Neural cell (in vitro differentiated cells): Measurements from ENCODE around the gene RNF223. TPM values are rescaled to one million over a fixed set of nuclear protein-coding genes. Genes with fewer than 3 reads are reported as not detected.

ENCODE experiments used
- H2AFZ ChIP-seq: fragments of 200-600, 300-800 bp; sonication (generic), shearing (Covaris generic); 2 replicates; pipeline ENCODE4 v1.6.0; 2014; ENCODE audit warnings: low read depth, mild to moderate bottlenecking, antibody characterized with exemption, low read length, moderate library complexity
- H3F3A ChIP-seq: fragments of 200-600 bp; shearing (Covaris generic); 2 replicates; pipeline ENCODE4 v1.6.1; 2016; ENCODE audit warnings: mild to moderate bottlenecking, moderate library complexity, mixed read lengths, antibody characterized with exemption, low read length; ENCODE audit not compliant: insufficient read depth, poor library complexity, severe bottlenecking
- H3K27ac ChIP-seq: fragments of 200-600, 300-800 bp; sonication (generic), shearing (Covaris generic); 2 replicates; pipeline ENCODE4 v1.5.1; 2014; ENCODE audit warnings: mild to moderate bottlenecking, low read length, moderate library complexity
- H3K27me3 ChIP-seq: fragments of 300-800, 200-600 bp; sonication (generic), shearing (Covaris generic); 2 replicates; pipeline ENCODE4 v1.6.0; 2014; ENCODE audit warnings: mild to moderate bottlenecking, low read depth, low read length, moderate library complexity; ENCODE audit not compliant: insufficient read depth
- H3K36me3 ChIP-seq: fragments of 300-800, 200-600 bp; sonication (generic), shearing (Covaris generic); 2 replicates; pipeline ENCODE4 v1.5.1; 2014; ENCODE audit warnings: mild to moderate bottlenecking, antibody characterized with exemption, low read length, moderate library complexity; ENCODE audit not compliant: insufficient read depth
- H3K4me2 ChIP-seq: fragments of 300-800, 200-600 bp; sonication (generic), shearing (Covaris generic); 2 replicates; pipeline ENCODE4 v1.6.0; 2014; ENCODE audit warnings: mild to moderate bottlenecking, low read length
- H3K4me3 ChIP-seq: fragments of 300-800, 200-600 bp; sonication (generic), shearing (Covaris generic); 2 replicates; pipeline ENCODE4 v1.5.1; 2014; ENCODE audit warnings: mild to moderate bottlenecking, low read length, moderate library complexity
- H3K79me2 ChIP-seq: fragments of 200-600 bp; shearing (Covaris generic); replicated peaks from 2 replicates; pipeline ENCODE4 v1.6.0; 2014; ENCODE audit warnings: mild to moderate bottlenecking, low read length, moderate library complexity; ENCODE audit not compliant: insufficient read depth
- H3K9ac ChIP-seq: fragments of 300-800, 200-600 bp; sonication (generic), shearing (Covaris generic); 2 replicates; pipeline ENCODE4 v1.6.1; 2016; ENCODE audit warnings: mild to moderate bottlenecking, low read length, mixed read lengths
- H3K9me2 ChIP-seq: fragments of 200-600 bp; shearing (Covaris generic); 2 replicates; pipeline ENCODE4 v1.6.1; 2016; ENCODE audit warnings: mild to moderate bottlenecking, low read length, mixed read lengths; ENCODE audit not compliant: insufficient read depth
- H3K9me3 ChIP-seq: fragments of 200-600, 300-800 bp; sonication (generic), shearing (Covaris generic); 2 replicates; pipeline ENCODE4 v1.6.1; 2016; ENCODE audit warnings: mild to moderate bottlenecking, mixed run types, low read length, moderate library complexity, mixed read lengths
- H4K20me1 ChIP-seq: fragments of 200-600 bp; shearing (Covaris generic); 2 replicates; pipeline ENCODE4 v1.6.1; 2016; ENCODE audit warnings: mild to moderate bottlenecking, mixed run types; ENCODE audit not compliant: insufficient read depth
- CTCF ChIP-seq: fragments of 450-650 bp; IDR thresholded peaks from 2 replicates; pipeline ENCODE4 v1.5.1; 2014; ENCODE audit warnings: antibody characterized with exemption, mild to moderate bottlenecking, moderate library complexity; ENCODE audit not compliant: poor library complexity, severe bottlenecking
- EP300 ChIP-seq: fragments of 450-650 bp; conservative IDR thresholded peaks from 2 replicates; pipeline ENCODE4 v1.6.1; 2014; ENCODE audit warnings: antibody characterized with exemption, mild to moderate bottlenecking, moderate library complexity; ENCODE audit not compliant: poor library complexity, severe bottlenecking
- EZH2 ChIP-seq: fragments of 200-600, 300-800 bp; shearing (Covaris generic), sonication (generic); IDR thresholded peaks from 2 replicates; pipeline ENCODE4 v1.6.1; 2014; ENCODE audit warnings: antibody characterized with exemption, low read length, borderline replicate concordance, mild to moderate bottlenecking; ENCODE audit not compliant: insufficient read depth, poor library complexity, severe bottlenecking
- MXI1 ChIP-seq: fragments of 450-650 bp; conservative IDR thresholded peaks from 2 replicates; pipeline ENCODE4 v1.6.1; 2014; ENCODE audit warnings: antibody characterized with exemption, mild to moderate bottlenecking; ENCODE audit not compliant: poor library complexity, severe bottlenecking
- POLR2AphosphoS5 ChIP-seq: IDR thresholded peaks from 2 replicates; pipeline ENCODE4 v1.6.1; 2012
- RAD21 ChIP-seq: fragments of 450-650 bp; conservative IDR thresholded peaks from 2 replicates; pipeline ENCODE4 v1.6.1; 2014; ENCODE audit warnings: antibody characterized with exemption, mild to moderate bottlenecking, moderate library complexity
- REST ChIP-seq: IDR thresholded peaks from 2 replicates; pipeline ENCODE4 v1.6.1; 2012; ENCODE audit warnings: borderline replicate concordance
- SMC3 ChIP-seq: fragments of 450-650 bp; conservative IDR thresholded peaks from 2 replicates; pipeline ENCODE4 v1.6.1; 2014; ENCODE audit warnings: antibody characterized with exemption, mild to moderate bottlenecking, moderate library complexity; ENCODE audit not compliant: poor library complexity
- TAF1 ChIP-seq: IDR thresholded peaks from 2 replicates; pipeline ENCODE4 v1.6.1; 2012; ENCODE audit warnings: low read depth
- polyA plus RNA-seq: library from polyadenylated mRNA; depleted of rRNA; stranded (reverse); fragments of >200 nt; gene quantifications from 2 replicates; pipeline ENCODE4 v1.2.3, GENCODE V29; 2014

RNF223 gene
- polyA plus RNA-seq, 1 donor from 2014 or later: not detected

- Histone ChIP-seq H3K4me2 (no peak overlapping the region), H3K79me2 (no peaks in the 10 kb centered on the region), H3K4me3 (no peak overlapping the region), H3K9me2 (no peaks in the 10 kb centered on the region), H2AFZ (no peak overlapping the region), H3K9ac (no peak overlapping the region), H3K36me3 (no peaks in the 10 kb centered on the region), H3K9me3 (no peaks in the 10 kb centered on the region), H3K27ac (no peak overlapping the region), H3F3A (no peaks in the 10 kb centered on the region), H4K20me1 (no peaks in the 10 kb centered on the region), H3K27me3 (peaks cover 4% of the 10 kb centered on the region)
- TF ChIP-seq RAD21 (peak; percentile 83), CTCF (peak; percentile 78), REST (no peak), EZH2 (no peak), SMC3 (peak; percentile 80)
Measured at GRCh38 chr1:1122078-1122811, 48.1 kb upstream of the RNF223 start.

- no peaks in the 10 kb centered on the region for H4K20me1 ChIP-seq
- no peak overlapping the region for H3K27ac ChIP-seq
- no peak overlapping the region for H3K9ac ChIP-seq
Measured at GRCh38 chr1:1121611-1122077, 47.5 kb upstream of the RNF223 start.

More at GRCh38 chr1:1121611-1122077, 47.5 kb upstream of the RNF223 start:
- no peaks in the 10 kb centered on the region for H3K9me3 ChIP-seq
- H3F3A ChIP-seq: no peaks in the 10 kb centered on the region
- no peaks in the 10 kb centered on the region for H3K9me2 ChIP-seq
- H2AFZ ChIP-seq: no peak overlapping the region
- H3K4me2 ChIP-seq: no peak overlapping the region
- no peaks in the 10 kb centered on the region for H3K36me3 ChIP-seq
- peaks cover 5% of the 10 kb centered on the region for H3K27me3 ChIP-seq
- H3K79me2 ChIP-seq: no peaks in the 10 kb centered on the region
- no peak for TF ChIP-seq POLR2AphosphoS5
- TF ChIP-seq RAD21: no peak
- TF ChIP-seq SMC3: no peak
- no peak for TF ChIP-seq TAF1
- TF ChIP-seq EZH2: no peak
- TF ChIP-seq MXI1: no peak
- TF ChIP-seq CTCF: no peak
- TF ChIP-seq EP300: no peak
- no peak for TF ChIP-seq REST
- H3K4me3 ChIP-seq: no peak overlapping the region
